MM.1S (cell line): ENCODE data around the gene DMBX1.

Experiments used
- EZH2 ChIP-seq: fragments of 300-600 bp; sonication (generic); optimal IDR thresholded peaks from 2 replicates; pipeline ENCODE3; 2017; ENCODE audit warnings: low read depth, mild to moderate bottlenecking, antibody characterized with exemption, low read length, mixed read lengths
- EZH2phosphoT487 ChIP-seq: fragments of 300-600 bp; sonication (generic); IDR thresholded peaks from 2 replicates; pipeline ENCODE4 v1.6.1; 2018; ENCODE audit warnings: antibody characterized with exemption, low read length
- TF ChIP-seq, protein P1 (sequence below): fragments of 300-600 bp; sonication (generic); IDR thresholded peaks from 2 replicates; pipeline ENCODE4 v1.5.1; 2016; ENCODE audit warnings: antibody characterized with exemption, low read length, mixed read lengths

DNA sequence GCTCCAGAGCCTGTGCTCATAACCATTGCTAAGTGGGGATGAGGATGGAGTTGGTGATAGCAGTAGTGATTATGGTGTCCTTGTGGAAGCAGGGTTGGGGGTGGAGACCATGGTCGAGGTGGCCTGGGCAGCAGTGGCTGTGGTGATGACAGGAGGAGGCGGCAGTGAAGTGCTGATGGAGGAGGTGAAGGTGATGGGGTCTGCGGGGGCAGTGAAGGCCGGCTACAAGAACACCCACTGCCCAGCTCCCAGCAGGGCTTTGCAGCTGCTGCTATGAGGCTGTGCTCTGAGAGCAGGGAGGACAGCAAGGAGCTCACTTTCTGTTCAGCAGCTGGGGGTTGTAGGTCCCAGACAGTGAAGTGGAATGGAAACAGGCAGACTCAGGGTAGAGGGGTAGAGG, 15.6 kb upstream of the DMBX1 start:
- no peak for TF ChIP-seq EZH2phosphoT487
- TF ChIP-seq, protein P1, sequence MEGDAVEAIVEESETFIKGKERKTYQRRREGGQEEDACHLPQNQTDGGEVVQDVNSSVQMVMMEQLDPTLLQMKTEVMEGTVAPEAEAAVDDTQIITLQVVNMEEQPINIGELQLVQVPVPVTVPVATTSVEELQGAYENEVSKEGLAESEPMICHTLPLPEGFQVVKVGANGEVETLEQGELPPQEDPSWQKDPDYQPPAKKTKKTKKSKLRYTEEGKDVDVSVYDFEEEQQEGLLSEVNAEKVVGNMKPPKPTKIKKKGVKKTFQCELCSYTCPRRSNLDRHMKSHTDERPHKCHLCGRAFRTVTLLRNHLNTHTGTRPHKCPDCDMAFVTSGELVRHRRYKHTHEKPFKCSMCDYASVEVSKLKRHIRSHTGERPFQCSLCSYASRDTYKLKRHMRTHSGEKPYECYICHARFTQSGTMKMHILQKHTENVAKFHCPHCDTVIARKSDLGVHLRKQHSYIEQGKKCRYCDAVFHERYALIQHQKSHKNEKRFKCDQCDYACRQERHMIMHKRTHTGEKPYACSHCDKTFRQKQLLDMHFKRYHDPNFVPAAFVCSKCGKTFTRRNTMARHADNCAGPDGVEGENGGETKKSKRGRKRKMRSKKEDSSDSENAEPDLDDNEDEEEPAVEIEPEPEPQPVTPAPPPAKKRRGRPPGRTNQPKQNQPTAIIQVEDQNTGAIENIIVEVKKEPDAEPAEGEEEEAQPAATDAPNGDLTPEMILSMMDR, result no peak
- TF ChIP-seq EZH2, result no peak
